ENCODE measurements around the gene PPP2R1A.

DNA sequence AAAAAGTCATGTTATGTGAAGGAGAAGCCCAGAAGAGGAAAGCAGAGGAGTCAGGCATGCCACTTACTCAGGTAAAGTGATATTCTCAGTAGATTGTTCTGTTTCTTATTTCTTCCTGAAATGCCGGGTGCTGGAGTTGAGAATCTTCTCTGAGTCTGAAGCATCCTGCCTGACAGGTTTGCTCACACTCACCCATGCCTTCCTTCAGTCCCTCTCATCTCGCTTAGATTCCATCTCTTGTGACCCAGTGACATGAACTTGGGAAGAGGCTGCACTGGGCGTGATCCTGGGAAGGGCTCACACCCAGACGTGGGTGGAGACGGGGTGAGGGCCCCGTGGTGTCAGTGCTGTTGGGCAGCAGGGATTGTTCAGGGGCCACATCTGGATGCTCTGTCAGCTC is 87.6 kb downstream of the PPP2R1A start:
- no peak for TF ChIP-seq CTCF (IDR thresholded peaks at IDR 0.05 in 2 of 3, conservative IDR thresholded peaks at IDR 0.05 in 1 of 3; ENCODE audit: borderline replicate concordance in 1 of 3, insufficient read depth in 1 of 3, low read depth in 2 of 3, low read length in 2 of 3)
- TF ChIP-seq POLR2AphosphoS5 (IDR thresholded peaks at IDR 0.05; ENCODE audit: low read depth, low read length): no peak
